ENCODE data around the gene NUDT21.

GRCh38 chr16:56426585-56426984 lies 24.5 kb downstream of the NUDT21 start:
- TF ChIP-seq SUZ12 (IDR thresholded peaks at IDR 0.05; ENCODE audit: extremely low read depth, insufficient read depth, insufficient read length) (no peak), YY1 (IDR thresholded peaks at IDR 0.05; ENCODE audit: insufficient read depth, insufficient read length) (no peak)
